LoVo (cell line): ENCODE data around the gene BMP5.
A peak's percentile ranks its signal among the peaks of the same experiment; 100 is the strongest.
"Not testable (repeated sequence)": the region's sequence is repeated elsewhere in the genome, so short reads cannot be mapped to it uniquely, and the experiment has no call there.

Experiments used
- DNase-seq: peaks from one replicate; pipeline ENCODE4 v3.0.0-alpha.2; 2016; ENCODE audit warnings: low spot score

The BMP5 gene

DNA sequence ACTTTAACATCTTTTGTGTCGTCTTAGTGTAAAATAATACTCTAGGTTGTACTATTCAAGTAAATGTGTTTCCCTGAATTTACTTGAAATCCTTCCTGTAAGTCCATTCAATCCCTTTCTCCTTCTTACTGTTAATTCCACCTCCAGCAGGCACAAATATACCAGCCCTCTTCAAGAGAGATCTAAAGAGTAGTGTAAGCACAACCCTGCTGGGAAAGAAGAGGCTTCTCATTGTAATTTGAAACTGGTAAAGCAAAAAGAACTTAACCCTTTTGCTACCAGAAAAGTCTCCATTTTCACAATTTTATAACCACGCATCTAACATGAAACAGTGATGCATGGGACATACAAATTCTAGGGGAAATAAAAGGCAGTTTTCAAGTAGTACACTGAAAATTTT, at the start of gene BMP5:
Gene BMP5 (minus strand): TSS at position 191 of the 400 bp plus-strand sequence. CDS start 725 bp downstream, outside the sequence.
- DNase-seq: no peak

DNA sequence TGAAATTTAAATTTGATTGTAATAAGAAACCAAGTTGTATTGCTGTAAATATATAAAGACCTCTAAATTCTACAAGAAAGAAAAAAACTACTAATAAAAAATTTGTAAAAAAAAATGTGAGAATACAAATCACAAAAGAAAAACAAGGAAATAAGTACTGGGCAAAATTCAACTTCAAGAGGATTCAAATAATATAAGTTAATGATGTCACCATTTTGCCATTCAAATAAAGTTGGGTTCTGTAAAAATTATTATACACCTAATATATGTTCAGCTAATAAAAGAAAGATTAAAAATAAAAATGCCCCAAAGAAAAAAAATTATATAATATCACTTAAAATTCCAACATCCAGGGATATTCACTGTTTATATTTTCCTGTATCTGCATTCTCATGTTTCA, 47.0 kb upstream of the BMP5 start:
- no peak for DNase-seq

DNA sequence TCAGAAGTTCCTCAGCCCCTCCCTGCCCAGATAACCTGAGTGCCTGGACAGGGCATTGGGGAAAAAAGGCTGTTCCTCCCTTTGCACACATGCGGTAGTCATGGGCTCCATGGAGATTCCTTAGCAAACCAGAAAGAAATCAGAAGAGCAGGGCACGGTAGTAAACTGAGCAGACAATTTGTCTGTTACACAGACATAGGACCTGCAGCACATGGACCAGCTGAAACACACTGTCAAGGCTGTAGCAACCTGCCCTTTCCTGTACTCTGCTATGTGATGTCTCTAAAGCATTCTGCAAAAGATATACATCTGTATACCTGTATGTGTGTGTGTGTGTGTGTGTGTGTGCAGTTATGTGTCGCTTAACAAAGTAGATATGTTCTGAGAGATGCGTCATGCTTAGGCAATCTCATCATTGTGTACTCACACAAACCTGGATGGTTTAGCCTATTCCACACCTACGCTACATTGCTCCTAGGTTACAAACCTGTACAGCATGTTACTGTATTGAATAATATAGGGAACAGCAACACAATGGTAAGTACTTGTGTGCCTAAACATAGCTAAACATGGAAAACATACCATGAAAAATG, 44.4 kb upstream of the BMP5 start:
- DNase-seq: no peak

DNA sequence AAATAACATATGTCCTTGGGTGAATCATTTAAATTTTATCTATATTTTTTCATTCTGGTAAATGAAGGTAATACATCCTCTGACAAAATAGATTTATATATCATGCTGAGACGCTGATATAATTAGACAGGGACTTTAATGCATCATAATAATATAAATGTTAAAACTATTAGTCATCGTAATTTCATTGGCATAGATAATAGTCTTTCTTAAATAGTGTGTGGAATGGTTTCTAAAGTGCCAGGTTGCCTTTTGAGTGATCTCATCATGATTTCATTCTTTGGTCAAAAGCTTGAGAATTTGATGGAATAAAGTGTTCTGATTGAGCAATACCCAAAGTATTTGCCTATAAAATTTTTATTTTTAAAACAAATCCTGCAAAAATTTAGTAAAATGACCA, 43.2 kb upstream of the BMP5 start:
- no peak for DNase-seq

DNA sequence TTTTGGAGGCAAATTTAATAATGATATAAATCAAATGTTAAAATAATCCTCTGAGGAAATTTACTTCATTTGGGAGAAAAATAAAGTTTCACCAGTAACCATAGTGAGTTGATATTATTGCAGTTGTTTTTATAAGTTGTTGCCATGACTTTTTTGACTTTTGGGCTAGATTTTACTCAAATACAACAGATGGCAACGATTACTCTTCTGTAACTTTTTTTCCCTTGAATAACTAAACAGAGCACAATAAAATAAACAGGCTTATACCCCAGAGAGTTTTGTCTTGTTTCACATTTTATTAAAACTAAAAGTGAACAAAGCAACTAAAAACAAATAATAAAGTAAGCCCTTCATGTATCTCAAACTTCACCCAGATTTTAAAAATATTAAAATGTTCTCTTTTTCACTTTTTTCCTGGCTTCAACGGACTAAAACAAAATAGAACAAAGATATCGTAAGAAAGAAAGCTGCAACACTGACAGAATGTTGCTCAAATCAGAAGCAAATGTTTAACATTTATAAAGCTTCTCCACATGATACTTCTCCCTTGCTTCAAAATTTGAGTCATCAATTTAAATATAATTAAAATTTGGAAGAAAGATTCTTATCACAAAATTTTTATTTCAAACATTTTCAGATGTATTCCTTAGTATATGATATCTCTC, 42.5 kb upstream of the BMP5 start:
- no peak for DNase-seq

DNA sequence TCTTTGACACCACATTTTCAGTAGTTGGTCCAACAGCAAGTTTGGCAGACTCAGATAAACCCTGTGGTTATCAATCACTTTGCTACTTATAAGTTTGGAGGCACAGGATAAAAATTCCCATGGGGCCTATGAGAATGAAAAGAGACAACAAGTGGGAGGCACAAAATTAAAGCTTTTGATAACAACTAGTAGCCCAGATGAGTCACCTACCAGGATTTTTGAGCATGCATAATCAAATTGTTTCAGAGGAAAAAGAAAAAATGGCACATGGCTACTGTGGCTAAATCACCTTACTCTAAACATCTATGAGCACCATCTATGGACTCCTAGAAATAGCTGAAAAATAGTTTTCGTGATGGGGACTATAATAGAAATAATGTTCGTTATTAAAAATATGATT, 40.8 kb upstream of the BMP5 start:
- DNase-seq: no peak

DNA sequence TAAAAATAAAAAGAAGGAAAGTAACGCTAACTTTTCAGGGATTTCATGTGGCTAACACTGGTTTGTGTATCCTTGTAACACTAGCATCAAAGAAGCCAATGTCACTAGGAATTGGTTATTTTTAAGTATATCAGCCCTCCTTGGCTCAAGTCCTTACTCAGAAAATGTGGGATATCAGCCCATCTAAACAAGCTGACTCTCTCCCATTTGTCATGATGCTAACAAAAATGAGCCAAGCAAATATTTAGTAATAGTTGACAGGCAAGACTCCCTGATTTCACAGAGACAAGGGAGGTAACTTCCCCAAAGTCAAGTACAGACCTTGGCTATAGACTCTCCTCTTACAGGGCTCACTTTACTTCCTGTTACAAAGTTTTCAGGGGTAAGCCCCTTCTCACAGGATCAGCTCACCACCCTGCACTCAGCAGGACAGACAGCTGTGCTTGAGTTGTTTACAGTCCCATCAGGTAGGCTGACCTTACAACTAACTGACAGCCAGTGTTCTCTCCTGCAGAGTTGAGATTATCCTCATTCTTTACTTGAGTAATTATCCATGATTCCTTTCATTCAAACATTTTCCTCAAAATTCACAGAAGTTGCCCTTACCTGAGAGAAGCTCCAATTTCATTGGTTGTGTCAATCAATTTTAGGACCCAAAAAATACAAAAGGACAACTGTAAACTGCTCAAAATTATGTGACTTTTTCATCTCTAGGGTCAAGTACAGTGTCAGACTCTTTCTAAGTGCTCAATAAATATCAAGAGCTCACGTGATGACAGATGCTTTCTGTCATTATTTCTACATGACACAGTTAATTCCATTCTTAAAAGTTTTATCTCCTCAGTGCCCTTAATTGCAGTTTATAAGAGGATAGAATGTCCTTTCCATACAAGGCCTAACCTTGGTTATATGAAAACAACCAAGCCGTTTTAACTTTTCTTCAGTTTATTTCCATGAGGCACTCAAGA, 38.1 kb upstream of the BMP5 start:
- no peak for DNase-seq

DNA sequence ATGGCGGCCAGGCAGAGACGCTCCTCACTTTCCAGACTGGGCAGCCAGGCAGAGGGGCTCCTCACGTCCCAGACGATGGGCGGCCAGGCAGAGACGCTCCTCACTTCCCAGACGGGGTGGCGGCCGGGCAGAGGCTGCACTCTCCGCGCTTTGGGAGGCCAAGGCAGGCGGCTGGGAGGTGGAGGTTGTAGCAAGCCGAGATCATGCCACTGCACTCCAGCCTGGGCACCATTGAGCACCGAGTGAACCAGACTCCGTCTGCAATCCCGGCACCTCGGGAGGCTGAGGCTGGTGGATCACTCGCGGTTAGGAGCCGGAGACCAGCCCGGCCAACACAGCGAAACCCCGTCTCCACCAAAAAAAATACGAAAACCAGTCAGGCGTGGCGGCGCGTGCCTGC, 35.1 kb upstream of the BMP5 start:
- DNase-seq: not testable (repeated sequence)

DNA sequence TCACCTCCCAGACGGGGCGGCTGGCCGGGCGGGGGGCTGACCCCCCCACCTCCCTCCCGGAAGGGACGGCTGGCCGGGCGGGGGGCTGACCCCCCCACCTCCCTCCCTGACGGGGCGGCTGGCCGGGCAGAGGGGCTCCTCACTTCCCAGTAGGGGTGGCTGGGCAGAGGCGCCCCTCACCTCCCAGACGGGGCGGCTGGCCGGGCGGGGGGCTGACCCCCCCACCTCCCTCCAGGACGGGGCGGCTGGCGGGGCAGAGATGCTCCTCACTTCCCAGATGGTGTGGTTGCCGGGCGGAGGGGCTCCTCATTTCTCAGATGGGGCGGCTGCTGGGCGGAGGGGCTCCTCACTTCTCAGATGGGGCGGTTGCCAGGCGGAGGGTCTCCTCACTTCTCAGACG, 34.5 kb upstream of the BMP5 start:
- DNase-seq: not testable (repeated sequence)

DNA sequence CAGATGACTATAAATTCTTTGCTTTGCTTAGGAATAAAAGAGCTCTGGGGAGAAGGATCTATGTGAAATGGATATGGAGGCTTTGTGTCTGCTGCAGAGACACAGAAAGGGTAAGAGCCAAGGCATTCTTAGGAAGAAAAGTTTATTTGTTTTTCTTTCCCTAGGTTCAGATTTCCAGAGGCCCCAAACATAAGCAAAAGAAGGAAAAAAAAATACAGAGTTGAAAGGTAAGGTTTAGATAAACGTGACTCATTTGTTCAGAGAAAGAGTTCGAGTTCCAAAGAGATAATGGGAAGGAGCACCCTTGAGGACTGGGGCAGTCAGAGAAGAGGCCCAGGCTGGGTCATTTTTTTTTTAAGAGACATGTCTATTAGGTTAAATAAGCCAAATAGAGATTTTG, 27.4 kb upstream of the BMP5 start:
- no peak for DNase-seq

DNA sequence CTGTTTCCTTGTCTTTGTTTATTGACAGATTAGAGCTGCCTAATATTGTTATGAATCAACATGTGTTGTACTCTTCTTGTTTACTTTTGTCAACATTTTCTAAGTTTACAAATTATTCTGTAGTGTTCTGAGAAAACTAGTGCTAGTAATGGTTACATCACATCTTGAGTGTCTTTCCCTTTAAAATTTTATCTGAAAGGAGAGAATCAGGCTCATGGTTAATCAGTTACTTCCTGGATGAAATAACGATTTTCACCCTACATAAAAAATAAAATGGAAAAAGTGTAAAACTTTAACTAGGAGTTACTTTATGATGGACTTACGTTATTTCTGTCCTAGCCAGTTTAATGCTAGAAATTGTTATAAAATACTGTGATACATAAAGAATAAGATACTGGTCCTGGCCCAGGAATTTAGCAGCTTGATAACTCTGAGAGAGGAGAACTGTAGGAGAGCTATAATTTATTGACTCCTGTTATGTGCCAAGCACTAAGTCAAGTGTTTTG, 26.4 kb upstream of the BMP5 start:
- no peak for DNase-seq

DNA sequence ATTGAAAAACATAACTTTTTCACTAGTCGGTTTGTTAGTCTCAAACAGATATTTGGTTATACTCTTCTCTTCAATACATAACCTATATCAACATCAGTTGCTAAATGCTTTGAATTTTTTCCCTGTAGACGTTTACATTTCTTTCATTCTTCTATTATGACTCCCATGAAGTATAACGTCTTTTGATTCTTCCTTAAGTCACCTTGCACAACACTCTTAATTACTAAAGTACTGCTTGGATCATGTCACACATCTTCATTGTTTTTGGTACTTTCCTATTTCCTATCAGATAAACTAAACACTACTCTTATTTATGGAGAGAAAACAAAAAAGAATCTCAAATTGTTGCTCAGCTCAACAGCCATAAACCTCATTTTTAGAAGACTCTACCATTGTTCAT, 23.0 kb upstream of the BMP5 start:
- no peak for DNase-seq

DNA sequence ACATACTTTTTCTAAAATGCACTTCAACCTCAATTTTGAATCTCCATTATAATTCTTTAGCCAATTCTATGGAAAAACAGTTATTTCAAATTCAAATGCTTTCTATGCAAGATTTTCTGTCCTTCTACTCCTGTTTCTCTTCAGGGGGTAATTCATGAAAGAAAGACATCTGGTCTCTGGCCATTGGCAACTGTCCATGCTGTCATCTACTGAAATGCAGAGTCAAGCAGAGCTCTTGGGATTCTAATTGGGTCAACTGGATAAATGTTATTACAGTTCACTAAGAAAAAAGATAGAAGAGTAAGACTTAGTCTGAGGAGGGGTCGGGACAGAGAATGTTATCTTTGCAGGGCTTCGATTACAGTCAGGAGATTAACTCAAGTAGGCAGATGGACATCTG, 22.0 kb upstream of the BMP5 start:
- no peak for DNase-seq

DNA sequence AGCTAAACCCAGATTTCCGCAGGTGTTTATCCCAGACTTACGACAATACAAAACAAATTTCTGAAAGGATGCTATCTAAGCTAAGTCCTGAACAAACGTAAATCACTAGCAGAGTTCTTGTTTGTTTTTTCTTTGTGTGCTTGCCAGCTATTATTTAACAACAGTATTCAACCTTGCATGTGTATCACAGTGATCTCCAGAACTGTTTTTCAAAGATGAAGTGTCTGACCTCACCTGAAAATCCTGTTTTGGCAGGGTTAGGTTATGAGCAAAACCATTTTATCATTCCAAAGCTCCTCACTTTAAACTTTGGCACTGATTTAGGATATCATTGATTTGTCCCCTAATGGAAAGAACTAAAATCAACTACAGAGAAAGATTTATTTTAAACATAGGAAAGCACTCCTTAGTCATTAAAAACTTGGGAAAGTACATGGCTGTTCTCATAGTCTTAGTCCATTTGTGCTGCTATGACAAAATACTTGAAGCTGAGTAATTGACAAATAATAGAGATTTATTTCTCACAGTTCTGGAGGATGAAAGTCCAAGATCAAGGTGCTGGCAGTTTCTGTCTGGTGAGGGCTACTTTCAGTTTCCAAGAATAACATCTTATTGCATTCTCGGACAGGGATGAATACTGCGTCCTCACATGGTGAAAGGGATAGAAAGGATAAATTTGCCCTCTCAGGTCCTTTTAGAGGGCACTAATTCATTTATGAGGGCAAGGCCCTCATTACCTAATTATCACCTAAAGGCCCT, 20.8 kb upstream of the BMP5 start:
- DNase-seq: no peak

DNA sequence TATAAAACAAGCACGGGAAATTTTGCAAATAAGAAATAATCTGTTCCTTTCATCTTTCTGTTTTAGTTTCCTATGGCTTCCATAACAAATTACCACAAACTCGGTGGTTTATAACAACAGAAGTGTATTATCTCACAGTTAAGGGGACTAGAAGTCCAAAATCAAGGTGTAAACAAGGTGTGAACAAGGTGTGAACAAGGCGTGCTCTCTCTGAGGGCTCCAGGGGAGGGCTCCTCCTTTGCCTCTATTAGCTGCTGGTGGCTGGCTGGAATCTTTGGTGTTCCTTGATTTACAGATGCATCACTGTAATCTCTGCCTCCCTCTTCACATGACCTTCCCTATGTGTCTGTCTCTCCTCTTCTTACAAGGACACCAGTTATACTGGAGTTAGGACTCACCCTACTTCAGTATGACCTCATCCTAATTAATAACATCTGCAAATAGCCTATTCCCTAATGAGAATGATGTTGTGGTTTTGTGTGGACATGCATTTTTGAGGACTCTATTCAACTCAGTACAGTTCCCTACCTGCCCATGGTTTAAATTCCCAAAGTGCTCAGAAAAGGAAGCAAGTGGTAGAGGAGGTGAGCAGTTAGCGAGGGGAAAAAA, 17.5 kb upstream of the BMP5 start:
- DNase-seq: no peak

DNA sequence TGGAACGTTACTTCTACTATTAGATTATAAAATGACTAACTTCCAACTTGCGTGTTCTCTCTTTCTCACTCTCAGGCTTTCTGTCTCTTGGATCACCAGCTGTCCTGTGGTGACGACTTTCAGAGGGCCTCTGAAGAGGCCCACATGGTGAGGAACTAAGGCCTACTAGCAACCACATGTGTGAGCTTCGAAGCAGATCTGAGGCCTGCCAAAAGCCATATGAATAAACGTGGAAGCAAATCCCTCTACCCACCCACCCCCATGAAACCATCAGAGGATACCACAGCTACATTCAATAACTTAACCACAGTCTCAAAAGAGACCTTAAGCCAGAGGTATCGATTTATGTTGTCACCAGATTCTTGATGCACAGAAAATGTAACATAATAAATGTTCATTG, 13.5 kb upstream of the BMP5 start:
- DNase-seq: no peak

DNA sequence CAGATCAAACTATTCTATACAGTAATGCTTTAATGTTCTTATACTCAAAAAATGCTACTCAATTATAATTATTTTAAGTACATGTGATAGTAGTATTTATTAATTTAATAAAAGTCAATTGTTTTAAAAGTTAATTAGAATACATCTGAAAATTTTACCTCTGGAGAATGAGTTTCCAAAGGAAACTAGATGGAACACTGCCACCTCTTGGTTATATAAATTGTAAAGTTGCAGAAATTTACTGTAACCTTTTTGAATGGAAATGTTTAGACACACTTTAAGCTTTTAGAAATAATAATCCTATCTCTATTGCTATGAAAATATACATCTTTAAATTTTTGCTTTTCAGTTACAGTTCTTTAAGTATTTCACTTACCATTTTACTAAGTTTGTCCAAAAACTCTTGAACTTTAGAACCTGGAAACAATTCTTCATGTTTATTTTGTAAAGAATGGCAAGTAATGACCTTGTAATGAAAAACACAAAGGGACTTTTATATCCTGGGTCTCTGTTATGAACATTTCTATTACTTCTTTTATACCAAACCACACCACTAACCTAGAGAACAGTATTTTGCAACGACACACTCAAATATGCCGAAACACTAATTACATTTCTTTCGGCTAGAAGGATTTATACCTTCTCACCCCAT, 10.9 kb upstream of the BMP5 start:
- peak; percentile 26 for DNase-seq

DNA sequence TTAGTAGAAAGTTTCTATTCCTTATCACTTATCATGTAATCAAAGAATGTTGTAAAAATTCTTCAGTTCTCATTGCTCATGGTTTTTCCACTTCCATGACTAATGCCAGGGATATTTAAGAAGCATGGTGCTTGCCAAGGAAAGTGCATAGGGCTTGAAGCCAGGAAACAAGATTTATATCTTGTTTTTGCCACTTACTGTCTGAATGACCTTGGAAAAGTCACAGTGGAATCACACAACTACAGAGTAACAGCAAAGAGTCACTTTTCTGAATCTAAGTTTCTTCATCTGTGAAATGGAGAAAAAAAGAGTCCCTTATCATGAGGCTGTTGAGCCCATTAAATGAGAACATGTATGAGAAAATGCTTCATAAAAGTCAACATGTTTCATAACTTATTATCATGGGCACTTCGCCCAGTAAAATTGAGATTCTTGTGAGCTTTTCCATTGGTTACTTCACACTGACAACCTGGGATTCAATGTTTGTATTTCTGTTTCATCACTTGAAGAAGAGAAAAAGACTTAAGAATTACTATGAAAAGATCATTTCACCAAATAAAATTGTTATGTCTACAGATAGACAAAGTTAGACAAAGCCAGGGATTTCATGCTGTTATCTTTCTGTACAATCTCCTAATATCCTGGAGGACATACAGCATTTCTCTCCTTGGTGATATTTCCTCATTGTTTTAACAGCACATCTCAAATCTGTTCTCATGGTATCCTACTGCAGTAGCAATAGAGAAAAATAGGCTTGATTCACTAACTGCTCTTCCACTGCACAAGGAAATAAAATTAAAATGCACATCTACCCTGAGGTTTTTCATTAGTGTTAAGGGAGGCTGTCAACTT, 7.6 kb upstream of the BMP5 start:
- peak; percentile 53 for DNase-seq

DNA sequence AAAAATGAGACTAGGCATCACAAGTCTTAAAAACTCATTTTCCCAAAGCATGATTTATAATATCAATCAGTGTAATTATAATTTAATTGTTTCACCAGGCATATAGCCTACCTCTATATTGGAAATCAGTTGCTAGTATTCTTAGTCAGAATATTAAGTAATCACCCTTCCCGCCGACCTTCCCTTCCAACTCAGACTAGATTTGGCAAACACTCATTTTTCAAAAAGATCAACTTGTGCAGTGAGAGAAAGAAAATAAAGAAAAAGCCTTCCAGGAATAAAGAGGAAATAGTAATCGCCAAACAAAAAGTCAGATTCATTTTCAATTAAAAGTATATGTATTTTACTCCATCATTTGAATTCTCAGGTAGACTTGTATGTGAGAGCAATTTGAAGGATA, 1.9 kb upstream of the BMP5 start:
- no peak for DNase-seq

DNA sequence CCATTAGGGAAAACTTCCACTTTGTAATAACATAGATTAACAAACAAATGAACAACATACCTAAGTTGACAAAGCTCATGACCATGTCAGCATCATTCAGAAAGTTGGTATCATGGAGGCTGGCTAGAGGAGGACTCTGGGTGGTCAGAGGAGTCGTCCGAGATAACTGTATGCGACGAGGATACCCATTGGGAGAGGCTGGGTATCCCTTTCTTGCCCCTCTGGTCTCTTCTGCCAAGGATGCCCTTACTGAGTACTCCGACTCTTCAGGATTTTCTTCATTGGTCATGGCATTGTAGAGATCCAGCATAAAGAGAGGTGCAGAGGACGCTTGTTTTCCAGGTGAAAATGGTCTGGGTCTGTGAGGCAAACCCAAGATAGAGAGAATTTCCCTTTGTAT, 1.1 kb downstream of the BMP5 start:
- DNase-seq: no peak
